OCI-LY3 (cell line): ENCODE data around the gene AIG1.

Experiments used
- CTCF ChIP-seq: fragments of 200-600, 300-600 bp; sonication (generic); IDR thresholded peaks from 2 replicates; pipeline ENCODE4 v1.5.1; 2014; ENCODE audit warnings: antibody characterized with exemption, low read length, low read depth
- EZH2phosphoT487 ChIP-seq: fragments of 200-600 bp; shearing (Covaris generic); IDR thresholded peaks from 2 replicates; pipeline ENCODE4 v1.6.1; 2018; ENCODE audit warnings: antibody characterized with exemption, mixed run types, low read depth

GRCh38 chr6:143053856-143054255 lies 6.8 kb upstream of the AIG1 start:
- TF ChIP-seq CTCF (no peak), EZH2phosphoT487 (no peak)
